OCI-LY1 (cell line): ENCODE measurements around the gene GALNTL6.

Experiments
- EZH2 ChIP-seq: fragments of 200-600 bp; sonication (generic), shearing (Covaris generic); IDR thresholded peaks from 2 replicates; pipeline ENCODE4 v1.8.0; 2017; ENCODE audit warnings: borderline replicate concordance, mixed run types, mild to moderate bottlenecking, antibody characterized with exemption, low read length, moderate library complexity, mixed read lengths
- TF ChIP-seq, protein P1 (sequence below): fragments of 200-600 bp; sonication (generic), shearing (Covaris generic); IDR thresholded peaks from 2 replicates; pipeline ENCODE4 v1.5.1; 2017; ENCODE audit warnings: mild to moderate bottlenecking, antibody characterized with exemption, low read length, moderate library complexity, mixed read lengths

DNA sequence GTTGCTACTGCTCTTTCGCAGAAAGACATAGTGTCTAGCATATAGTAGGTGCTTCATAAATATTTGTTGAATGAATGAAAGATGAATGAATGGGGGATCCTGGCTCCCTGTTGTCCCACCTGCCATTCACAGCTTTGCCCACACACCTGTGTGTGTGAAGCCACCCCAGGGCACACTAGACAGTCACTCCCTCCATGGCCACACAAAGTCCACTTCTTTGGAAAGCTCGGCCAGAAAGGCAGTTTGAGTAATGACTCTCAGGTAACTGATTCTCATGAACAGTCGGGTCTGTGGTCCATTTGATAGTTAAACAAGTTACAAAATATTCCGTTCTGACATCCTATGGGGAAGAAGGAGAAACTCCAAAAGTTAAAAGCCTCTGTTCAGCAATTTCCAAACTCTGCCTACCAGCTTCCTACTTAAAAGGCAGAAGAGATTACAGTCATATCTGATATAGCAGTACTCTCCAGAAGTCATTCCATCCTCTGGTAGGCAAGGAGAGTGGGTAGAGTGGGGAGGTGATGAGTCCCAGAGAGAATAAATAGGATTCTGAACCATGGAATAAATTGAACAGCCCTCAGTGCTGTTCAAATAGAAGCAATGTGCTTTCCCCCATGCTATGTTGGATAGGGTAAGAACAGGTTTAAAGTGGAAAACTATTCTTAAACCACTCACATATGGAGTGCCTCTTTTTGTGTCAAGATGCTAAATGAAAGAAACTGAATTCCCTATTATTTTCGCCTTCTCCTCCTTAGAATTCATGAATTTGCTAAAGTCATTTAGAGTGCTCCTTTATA is 1150.5 kb downstream of the GALNTL6 start:
- TF ChIP-seq, protein P1, sequence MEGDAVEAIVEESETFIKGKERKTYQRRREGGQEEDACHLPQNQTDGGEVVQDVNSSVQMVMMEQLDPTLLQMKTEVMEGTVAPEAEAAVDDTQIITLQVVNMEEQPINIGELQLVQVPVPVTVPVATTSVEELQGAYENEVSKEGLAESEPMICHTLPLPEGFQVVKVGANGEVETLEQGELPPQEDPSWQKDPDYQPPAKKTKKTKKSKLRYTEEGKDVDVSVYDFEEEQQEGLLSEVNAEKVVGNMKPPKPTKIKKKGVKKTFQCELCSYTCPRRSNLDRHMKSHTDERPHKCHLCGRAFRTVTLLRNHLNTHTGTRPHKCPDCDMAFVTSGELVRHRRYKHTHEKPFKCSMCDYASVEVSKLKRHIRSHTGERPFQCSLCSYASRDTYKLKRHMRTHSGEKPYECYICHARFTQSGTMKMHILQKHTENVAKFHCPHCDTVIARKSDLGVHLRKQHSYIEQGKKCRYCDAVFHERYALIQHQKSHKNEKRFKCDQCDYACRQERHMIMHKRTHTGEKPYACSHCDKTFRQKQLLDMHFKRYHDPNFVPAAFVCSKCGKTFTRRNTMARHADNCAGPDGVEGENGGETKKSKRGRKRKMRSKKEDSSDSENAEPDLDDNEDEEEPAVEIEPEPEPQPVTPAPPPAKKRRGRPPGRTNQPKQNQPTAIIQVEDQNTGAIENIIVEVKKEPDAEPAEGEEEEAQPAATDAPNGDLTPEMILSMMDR: no peak
- TF ChIP-seq EZH2: no peak
